Right renal pelvis (tissue), 4 donors: ENCODE results near the gene NTN4. TPM values are rescaled to one million over a fixed set of nuclear protein-coding genes. Genes with fewer than 3 reads are reported as not detected.
A peak's percentile ranks its signal among the peaks of the same experiment; 100 is the strongest.
"Not testable (repeated sequence)": the region's sequence is repeated elsewhere in the genome, so short reads cannot be mapped to it uniquely, and the experiment has no call there.

Experiments
- DNase-seq, 4 donors: peaks; one replicate each; pipeline ENCODE4 v3.0.0-alpha.2; 2013; ENCODE audit warnings: low read depth in 4 of 4, low spot score in 3 of 4, missing footprints in 1 of 4
- polyA plus RNA-seq, 4 donors: library from polyadenylated mRNA; unstranded; fragments of 120-200 nt; gene quantifications; one replicate each; pipeline ENCODE4 v1.2.1, GENCODE V29; 2013; ENCODE audit not compliant: insufficient read length in 4 of 4

The NTN4 gene
- polyA plus RNA-seq, 4 donors: 101 to 137 (median 112) TPM

DNA sequence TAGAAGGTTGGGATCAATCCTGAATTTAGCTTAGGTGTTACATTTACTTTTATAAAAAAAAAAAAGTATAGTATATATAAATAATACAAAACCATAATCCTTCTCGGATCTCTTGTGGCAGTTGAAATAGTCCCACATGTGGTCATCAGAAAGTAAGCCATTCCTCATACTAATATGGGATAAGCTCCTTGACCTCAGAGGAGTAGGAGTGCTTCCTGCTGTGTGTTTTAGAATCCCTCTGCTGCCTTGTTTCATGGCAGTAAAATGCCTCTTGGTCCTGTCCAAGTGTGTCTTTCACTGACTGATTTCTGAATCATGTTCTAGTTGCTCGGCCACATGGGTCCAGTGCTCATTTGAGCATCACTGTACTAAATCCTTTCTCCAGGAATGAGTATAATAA is 117.0 kb downstream of the NTN4 start:
- no peak for DNase-seq

DNA sequence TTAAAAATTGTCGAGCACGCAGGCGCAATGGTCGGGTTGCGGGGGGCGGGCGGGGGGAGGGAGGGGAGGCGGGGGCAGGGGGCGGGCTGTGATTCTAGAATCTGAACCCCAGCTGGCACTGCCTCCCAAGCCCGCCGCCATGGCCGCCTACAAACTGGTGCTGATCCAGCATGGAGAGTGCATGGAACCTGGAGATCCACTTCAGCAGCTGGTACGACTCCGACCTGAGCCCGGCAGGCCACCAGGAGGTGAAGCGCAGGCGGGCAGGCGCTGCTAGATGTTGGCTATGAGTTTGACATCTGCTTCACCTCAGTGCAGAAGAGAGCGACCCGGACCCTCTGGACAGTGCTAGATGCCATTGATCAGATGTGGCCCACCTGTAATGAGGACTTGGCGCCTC is 118.4 kb downstream of the NTN4 start:
- DNase-seq: no peak

DNA sequence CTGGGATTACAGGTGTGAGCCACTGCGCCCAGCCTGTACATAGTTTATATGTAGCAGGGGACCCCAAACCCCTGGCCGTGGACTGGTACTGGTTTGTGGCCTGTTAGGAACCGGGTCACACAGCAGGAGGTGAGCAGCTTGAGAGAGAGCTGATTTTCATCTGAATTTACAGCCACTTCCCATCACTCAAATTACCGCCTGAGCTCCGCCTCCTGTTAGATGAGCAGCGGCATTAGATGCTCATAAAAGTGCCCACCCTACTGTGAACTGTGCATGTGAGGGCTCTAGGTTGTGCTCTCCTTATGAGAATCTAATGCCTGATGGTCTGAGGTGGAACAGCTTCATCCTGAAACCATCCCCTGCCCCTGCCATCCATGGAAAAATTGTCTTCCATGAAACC is 119.3 kb downstream of the NTN4 start:
- DNase-seq: no peak

DNA sequence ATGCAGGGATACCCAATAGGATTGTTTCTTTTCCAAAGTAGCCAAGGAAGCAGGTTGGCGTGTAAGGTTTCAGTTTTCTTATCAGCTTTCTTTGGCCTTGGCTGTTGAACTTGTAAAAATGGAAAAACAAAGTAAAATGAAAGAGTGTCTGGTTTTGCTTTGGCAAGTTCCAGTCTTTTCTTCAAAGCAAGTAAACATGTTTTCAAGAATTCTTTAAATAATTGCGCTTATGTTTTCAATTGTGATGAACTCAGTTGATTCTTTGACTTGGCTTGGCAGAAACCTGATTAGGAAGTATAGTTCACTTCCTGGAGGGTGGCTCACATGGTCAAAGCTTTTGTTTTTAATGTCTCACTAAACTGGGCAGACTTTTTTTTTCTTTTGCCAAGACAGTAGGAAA is 127.0 kb downstream of the NTN4 start:
- no peak for DNase-seq

DNA sequence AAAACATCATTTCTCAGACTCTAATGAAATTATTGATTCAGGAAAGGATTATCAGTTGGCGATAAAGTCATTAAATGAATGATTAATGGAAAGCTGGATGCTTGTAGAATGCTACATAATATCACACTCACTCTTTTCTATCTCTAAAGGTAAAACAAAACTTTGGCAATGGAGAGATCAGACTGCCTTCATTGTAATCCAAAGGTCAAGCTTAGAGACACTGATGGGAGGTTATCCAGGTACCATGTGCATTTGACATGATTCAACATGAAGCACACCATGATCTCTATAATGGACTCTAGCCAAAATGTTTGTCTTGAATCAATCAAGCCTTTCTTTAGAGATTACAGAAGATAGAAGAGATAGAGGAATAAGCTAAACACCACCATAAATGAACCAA is 129.2 kb downstream of the NTN4 start:
- DNase-seq: no peak

DNA sequence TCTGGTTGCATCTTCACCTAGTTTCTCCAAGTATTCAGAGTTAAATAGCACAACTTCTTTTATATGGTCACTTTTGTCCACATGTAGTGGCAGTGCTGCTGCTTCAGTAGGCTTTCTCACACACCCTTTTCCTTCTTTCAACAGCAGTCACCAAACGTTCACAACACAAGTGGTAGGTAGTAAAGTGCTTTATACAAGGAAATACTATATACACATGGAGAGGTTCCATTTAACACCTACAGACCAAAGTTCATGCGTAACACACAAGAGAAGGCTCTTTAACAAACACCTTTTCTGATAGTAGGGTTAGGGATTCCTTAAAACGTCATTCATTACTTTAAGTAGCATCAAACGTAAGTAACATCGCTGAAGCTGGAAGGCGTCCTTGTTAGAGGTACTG is 132.2 kb downstream of the NTN4 start:
- no peak for DNase-seq

DNA sequence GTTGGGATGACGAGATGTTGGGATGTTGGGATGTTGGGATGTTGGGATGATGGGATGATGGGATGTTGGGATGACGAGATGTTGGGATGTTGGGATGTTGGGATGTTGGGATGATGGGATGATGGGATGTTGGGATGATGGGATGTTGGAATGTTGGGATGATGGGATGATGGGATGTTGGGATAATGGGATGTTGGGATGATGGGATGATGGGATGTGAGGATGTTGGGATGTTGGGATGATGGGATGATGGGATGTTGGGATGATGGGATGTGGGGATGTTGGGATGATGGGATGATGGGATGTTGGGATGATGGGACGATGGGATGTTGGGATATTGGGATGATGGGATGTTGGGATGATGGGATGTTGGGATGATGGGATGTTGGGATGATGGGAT is 135.9 kb downstream of the NTN4 start:
- DNase-seq: not testable (repeated sequence)

DNA sequence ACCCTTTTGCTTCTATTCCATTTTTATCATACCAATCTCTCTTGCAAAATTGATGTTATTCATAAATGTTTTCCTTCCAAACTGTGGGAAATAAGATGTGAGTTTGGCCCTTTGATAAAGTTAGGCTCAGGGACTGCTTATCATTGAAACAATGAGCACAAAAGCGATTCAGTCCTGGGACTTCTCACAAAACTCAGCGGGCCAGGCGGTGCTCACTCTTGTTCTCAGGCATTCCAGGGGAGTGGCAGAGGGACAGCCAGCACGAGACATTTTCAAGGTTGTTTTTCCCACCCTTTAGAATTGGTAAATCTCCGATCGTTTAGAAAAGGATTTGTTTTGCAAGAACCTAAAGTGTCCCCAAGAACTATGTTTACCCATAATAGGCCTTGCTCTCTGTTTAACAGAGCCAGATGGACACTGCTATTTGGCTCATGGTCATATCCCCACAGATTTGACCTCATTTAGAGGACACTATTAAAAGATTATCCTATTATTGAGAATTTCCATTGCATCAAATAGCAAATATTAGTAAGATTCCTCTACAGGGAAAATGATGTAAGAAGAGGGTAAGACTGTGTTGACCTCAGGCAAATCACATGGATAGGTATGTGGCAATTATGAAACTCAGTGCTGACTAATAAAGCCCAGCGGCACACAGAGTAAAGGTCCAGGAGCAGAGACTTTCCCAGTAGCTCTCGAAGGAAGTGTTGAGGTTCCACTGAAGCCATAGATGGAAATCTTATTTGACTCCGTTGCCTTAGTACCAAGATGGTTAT is 136.6 kb downstream of the NTN4 start:
- DNase-seq: no peak

DNA sequence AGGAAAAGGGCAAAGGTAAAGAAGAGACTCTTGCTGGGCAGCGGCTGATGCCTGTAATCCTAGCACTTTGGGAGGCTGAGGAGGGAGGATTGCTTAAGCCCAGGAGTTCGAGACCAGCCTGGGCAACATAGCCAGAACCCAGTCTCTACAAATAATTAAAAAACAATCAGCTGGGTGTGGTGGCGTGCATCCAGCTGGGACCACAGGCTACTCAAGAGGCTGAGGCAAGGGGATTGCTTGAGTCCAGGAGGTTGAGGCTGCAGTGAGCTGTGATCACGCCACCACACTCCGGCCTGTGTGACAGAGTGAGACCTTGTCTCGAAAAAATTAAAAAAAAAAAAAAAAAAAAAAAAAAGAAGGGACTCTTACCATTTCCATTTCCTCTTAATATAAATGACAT is 138.9 kb downstream of the NTN4 start:
- DNase-seq: no peak

DNA sequence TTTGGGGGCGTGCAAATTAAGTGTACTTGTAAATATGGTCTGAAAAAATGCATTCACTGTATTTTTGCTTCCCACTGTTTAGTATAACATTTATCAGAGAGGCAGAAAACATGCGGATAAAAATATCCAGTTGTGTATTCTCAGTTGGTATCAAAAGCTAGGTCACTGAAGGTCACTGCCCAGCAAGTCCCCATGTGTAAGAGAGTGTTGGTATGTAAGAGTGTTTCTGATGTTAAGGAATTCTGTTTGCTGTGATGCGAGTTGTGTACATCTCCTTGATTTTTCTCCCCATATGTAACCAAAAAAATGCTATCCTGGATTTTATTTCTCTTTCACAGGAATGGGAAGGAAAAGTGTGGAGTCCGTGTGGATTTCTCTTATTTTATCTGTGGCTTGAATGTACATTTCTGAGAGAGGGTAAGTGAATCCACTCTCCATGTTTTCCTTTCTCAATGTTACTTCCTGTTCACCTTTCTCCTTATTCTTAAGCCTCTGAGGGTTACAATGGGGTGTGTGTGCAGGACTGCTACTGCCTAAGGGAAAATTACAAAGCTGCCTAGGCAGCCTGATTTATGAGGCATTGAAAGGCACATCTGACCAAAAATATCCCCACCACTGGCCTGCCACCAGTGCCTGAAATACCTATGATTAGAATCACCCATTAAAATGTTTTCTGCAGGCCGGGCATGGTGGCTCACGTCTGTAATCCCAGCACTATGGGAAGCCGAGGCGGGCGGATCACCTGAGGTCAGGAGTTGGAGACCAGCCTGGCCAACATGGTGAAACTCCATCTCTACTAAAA is 141.4 kb downstream of the NTN4 start:
- DNase-seq: peak in 1 of 4 donors; percentile 39

DNA sequence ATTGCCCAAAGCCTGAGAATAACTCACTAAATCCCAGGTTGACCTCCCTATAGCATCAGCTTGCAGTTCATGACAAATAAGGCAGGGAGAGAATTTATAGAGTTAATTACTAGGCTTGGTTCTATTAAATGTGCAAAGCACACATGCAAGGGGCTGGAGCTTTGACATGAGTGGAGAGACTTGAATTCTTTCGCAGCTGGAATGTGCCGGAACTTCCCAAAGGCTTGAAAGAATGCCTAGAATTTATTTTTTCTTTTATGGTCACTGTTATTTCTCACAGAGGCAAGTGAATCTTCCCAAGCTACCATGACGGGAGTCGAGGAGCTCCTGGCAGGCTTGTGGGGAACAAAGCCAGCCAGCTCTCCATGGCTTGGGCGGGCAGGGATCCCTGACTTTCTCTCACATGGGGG is 143.8 kb downstream of the NTN4 start:
- peak in 1 of 4 donors; percentile 58 for DNase-seq

DNA sequence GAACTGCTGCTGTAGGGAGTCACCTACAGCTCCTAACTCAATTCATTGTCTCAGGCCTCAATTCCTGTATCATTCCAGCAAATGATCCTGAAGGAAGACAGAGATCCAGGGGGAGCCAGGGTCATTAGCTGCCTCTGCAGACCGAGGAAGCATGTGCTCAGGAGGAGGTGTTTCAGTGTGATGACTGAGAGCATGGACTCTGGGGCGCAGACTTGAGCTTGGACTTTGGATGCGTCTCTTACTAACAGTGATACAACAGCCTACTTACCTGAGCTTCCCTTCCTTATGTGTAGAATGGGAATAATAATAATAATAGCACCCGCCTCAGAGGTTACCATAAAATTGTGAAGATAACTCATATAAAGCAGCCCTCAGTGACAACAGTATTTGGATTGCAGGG is 147.3 kb downstream of the NTN4 start:
- DNase-seq: no peak

DNA sequence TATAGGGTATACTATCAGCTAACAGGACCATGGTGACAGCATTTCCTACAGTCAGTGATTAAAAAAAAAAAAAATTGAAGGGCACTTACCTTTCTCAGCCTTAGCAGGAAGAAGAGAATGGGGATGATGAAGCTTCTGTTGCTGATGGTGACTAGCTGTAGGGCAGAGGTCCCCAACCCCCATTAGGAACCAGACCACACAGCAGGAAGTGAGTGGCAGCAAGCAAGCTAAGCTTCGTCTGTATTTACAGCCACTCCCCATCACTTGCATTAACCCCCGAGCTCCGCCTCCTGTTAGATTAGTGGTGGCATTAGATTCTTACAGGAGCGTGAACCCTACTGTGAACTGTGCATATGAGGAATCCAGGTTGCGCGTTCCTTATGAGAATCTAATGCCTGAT is 148.0 kb downstream of the NTN4 start:
- DNase-seq: no peak

DNA sequence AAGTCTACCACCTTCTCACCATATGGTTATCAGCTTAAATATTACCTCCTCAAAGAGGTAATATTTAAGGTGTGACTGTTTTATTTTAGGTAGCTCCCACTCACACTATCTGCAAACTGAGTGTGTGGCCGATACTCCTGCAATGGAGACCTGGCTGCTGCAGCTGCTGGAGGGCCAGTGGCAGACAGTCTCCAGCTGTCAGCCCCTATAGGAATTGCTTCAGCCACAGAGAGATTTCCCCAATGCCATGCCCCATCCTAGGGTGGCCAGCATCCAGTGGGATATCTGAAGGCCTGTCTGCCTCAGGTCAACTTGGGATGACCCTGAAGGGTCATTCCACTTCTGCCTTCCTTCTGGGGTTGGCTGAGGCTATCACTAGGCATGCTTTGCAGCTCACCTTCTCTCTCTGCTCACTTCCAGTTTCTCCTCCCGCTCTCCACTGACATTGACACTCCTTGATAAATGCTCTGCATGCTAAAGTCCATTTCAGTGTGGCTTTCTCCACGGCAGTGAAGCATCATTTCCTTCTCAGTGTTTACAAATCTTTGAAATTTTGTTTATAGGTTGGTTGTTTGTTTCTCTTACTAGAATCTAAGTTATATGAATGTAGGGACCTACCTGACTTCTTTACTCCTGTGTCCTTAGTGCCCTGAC is 149.1 kb downstream of the NTN4 start:
- DNase-seq: no peak

DNA sequence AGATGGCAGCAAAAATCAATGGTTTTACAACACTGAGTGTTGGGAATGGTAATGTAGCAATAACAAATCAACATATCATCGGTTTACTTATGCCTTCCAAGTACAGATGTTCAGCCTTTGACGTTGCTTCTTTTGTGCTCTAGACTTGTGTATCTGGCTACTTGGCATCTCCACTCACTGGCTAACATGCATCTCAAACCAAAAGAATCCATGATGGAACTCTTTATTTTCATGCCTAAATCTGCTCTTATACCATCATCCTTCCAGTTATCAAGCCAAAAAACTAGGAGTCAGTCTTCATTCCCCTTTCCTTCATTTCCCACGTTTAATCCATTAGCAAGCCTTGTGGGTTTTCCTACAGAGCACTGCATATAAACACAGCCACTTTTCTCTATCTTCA is 150.0 kb downstream of the NTN4 start:
- DNase-seq: no peak

DNA sequence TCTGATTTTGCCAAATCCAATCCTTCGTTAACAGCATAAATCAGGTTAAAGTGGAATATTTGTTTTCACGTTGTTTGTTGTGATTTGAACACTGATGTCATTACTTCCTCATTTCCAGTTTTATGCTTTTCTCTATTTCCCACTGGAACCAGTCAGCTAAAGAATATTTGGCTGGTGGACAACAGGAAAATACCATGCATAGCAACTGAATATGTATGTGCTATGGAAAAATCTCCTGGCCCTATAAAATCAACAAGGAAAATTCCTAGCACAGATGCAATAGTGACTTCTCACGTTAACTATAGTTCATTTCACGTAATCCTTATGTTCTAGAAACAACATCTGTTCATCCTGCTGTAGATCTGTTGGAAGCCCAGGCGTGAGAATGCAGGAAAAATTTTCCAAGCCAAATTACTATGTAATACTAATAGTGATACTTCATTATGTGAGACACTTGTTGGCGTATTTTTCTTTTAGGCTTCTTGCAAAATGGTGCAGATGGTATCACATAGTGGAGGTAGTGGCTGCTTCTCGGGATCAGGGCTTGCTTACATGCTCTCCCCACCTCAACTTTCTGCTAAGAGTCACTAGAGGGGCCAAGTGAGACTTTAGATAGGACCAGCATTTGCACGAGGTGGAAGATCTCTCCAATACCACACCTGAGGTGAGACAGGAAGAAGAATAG is 153.0 kb downstream of the NTN4 start:
- DNase-seq: no peak

DNA sequence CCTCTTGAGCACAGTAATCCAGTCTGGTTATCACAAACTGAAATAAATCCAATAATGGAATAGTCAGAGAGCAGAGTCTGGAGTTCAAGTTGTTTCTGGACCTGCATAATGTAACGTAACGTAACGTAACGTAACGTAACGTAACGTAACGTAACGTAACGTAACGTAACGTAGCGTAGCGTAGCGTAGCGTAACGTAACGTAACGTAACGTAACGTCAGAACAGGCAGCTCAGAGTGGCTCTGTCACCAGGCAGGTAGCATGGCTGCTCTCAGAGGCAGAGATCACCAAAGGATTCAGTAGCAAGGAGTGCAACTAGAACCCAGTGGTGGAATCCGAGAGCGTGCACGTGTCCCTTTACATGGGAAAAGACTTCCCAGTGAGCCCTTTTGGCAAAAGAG is 153.6 kb downstream of the NTN4 start:
- DNase-seq: no peak

DNA sequence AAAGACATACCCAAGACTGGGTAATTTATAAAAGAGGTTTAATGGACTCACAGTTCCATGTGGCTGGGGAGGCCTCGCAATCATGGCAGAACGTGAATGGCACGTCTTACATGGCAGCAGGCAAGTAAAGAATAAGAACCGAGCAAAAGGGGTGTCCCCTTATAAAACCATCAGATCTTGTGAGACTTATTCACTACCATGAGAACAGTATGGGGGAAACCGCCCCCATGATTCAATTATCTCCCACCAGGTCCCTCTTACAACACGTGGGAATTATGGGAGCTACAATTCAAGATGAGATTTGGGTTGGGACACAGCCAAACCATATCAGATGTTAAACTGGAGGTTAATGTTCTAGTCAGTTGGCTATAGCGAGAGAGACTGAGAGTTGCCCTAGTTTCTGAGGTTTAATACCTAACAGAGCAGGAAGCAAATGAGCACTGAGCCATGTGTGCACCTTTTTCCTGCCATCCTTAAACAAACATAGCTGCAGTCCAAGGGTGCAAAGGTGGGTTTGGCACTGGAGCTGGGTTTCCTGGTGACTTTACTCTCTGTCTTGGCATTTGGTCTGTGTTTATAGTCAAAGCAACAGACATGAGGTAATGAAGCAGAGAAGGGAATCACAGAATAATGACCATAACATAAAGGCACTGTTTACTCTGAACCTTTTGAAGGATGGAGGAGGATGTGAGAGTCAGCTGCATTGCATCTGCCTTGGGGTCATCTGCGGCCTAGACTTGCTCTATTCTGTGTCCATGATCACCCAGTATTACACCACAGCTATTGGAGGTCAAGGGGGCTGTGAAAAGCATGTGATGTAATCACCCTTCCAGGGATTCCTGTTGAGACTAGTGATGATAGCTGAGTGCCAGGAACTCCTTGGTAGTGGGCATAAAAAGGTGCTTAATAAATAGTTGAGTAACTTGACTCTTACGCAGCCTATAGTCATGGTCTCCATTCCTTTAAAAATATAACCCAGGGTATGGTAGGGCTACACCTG is 155.6 kb downstream of the NTN4 start:
- DNase-seq: no peak

DNA sequence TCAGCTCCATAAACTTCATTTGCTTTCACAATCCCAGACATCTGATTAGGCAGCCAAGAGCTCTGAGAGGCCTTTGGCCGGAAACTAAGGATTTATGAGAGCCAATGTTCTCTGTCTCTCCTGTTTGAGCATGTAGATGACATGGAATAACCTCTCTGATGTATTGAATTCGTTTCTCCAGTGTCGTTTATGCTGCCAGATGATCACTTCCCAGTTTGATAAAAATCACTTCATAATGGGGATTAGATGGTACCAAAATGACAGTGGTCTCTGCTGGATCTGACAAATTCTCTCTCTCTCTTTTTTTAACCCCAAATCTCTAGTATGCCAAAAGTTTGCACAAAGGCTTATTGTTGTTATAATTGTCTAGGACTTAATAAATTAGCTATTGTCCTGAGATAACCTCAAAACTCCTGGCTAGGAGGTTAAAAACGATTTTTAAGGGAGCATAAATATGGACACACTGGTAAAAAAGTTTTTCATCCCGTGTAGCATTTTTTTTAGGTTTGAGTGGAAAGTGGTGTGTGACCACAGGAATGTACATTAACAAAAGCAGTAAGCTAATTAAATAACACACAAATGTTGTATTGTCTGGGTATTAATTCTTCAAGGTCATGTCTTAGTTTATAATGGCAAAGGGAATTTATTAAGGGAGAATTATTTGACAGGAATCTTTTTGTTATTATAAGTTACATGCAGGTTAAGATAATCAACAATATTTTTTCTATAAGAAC is 156.7 kb downstream of the NTN4 start:
- no peak for DNase-seq
